HG03066 (cell line): ENCODE data around the gene ITFG2.
"Not testable (repeated sequence)": the region's sequence is repeated elsewhere in the genome, so short reads cannot be mapped to it uniquely, and the experiment has no call there.

Experiments
- ATAC-seq: cut with Tn5 transposase; IDR thresholded peaks from one replicate; pipeline ENCODE4 v1.9.1; 2021; ENCODE audit warnings: low read depth; ENCODE audit not compliant: unreplicated experiment

ITFG2 gene

GRCh38 chr12:2812290-2813213 is at the start of gene ITFG2:
ITFG2 (plus strand) TSS chr12:2812668; CDS start chr12:2812761, 93 bp downstream.
- ATAC-seq: peak; percentile 95

- ATAC-seq: no peak
Measured at GRCh38 chr12:2764398-2764797, 48.1 kb upstream of the ITFG2 start.

- ATAC-seq: no peak
Measured at GRCh38 chr12:2765052-2765451, 47.4 kb upstream of the ITFG2 start.

- ATAC-seq: no peak
Measured at GRCh38 chr12:2765608-2766007, 46.9 kb upstream of the ITFG2 start.

GRCh38 chr12:2768224-2768961 is 44.1 kb upstream of the ITFG2 start:
- no peak for ATAC-seq

- ATAC-seq: no peak
Measured at GRCh38 chr12:2769866-2770533, 42.5 kb upstream of the ITFG2 start.

- not testable (repeated sequence) for ATAC-seq
Measured at GRCh38 chr12:2770544-2770943, 41.9 kb upstream of the ITFG2 start.

- no peak for ATAC-seq
Measured at GRCh38 chr12:2772370-2772769, 40.1 kb upstream of the ITFG2 start.

GRCh38 chr12:2773199-2773875 is 39.1 kb upstream of the ITFG2 start:
- ATAC-seq: no peak

- ATAC-seq: no peak
Measured at GRCh38 chr12:2775431-2775830, 37.0 kb upstream of the ITFG2 start.

- ATAC-seq: no peak
Measured at GRCh38 chr12:2776129-2776806, 36.2 kb upstream of the ITFG2 start.

- ATAC-seq: no peak
Measured at GRCh38 chr12:2779281-2779680, 33.2 kb upstream of the ITFG2 start.

- ATAC-seq: no peak
Measured at GRCh38 chr12:2783936-2784600, 28.4 kb upstream of the ITFG2 start.

- no peak for ATAC-seq
Measured at GRCh38 chr12:2785017-2785416, 27.5 kb upstream of the ITFG2 start.

- ATAC-seq: no peak
Measured at GRCh38 chr12:2791089-2791488, 21.4 kb upstream of the ITFG2 start.

GRCh38 chr12:2792671-2793500 is 19.6 kb upstream of the ITFG2 start:
- ATAC-seq: no peak

- no peak for ATAC-seq
Measured at GRCh38 chr12:2793561-2793960, 18.9 kb upstream of the ITFG2 start.

- ATAC-seq: no peak
Measured at GRCh38 chr12:2794191-2794735, 18.2 kb upstream of the ITFG2 start.
